IMR-90 (cell line): Measurements from ENCODE around the gene NPAS3. TPM values are rescaled to one million over a fixed set of nuclear protein-coding genes. Genes with fewer than 3 reads are reported as not detected.

Experiments
- ATAC-seq: fragments of 200-7000 bp; cut with Tn5 transposase; 2 replicates; pipeline ENCODE4 v1.9.1; 2020; ENCODE audit warnings: low read depth, mild to moderate bottlenecking, moderate library complexity
- BruUV-seq: library from RNA; stranded (reverse); fragments of 400-500 nt; replicated peaks from 2 replicates; lab custom pipeline; 2021; lab: Mats Ljungman, UMichigan
- CTCF ChIA-PET: fragments of 300-600 bp; formaldehyde crosslinking; extraction: SDS; loops from one replicate; lab custom pipeline; 2021; ENCODE audit warnings: antibody characterized with exemption; lab: Yijun Ruan, JAX
- POLR2A ChIA-PET: fragments of 300-600 bp; sonication (Branson Sonifier 250); formaldehyde crosslinking; loops from one replicate; lab custom pipeline; 2022; ENCODE audit warnings: antibody characterized with exemption; ENCODE audit not compliant: unreplicated experiment; lab: Charles Lee
- DNase-seq: peaks from one replicate; pipeline ENCODE4 v3.0.0; 2013
- H2AFZ ChIP-seq: replicated peaks from 2 replicates; pipeline ENCODE3; 2013; ENCODE audit warnings: low read length, mild to moderate bottlenecking; ENCODE audit not compliant: poor library complexity
- H2AK5ac ChIP-seq: 2 replicates; pipeline ENCODE4 v1.6.1; 2013; ENCODE audit warnings: low read depth, low read length, inconsistent platforms
- H2AK9ac ChIP-seq: replicated peaks from 2 replicates; pipeline ENCODE3; 2013; ENCODE audit warnings: mild to moderate bottlenecking, low read depth, low read length, moderate library complexity; ENCODE audit not compliant: poor library complexity
- H2BK120ac ChIP-seq: 2 replicates; pipeline ENCODE4 v1.6.1; 2013; ENCODE audit warnings: low read depth, low read length, inconsistent platforms
- H2BK15ac ChIP-seq: 3 replicates; pipeline ENCODE4 v1.6.1; 2013; ENCODE audit warnings: low read depth, low read length, inconsistent platforms
- H2BK20ac ChIP-seq: 2 replicates; pipeline ENCODE4 v1.6.1; 2013; ENCODE audit warnings: low read depth, mild to moderate bottlenecking, inconsistent platforms, low read length, moderate library complexity
- H2BK5ac ChIP-seq: 2 replicates; pipeline ENCODE4 v1.6.1; 2013; ENCODE audit warnings: mild to moderate bottlenecking, low read depth, low read length, inconsistent platforms; ENCODE audit not compliant: poor library complexity, severe bottlenecking
- H3K14ac ChIP-seq: replicated peaks from 2 replicates; pipeline ENCODE4 v1.6.1; 2013; ENCODE audit warnings: low read depth, low read length, inconsistent platforms
- H3K18ac ChIP-seq: 2 replicates; pipeline ENCODE4 v1.6.1; 2013; ENCODE audit warnings: low read depth, low read length, control low read depth
- H3K23ac ChIP-seq: 2 replicates; pipeline ENCODE4 v1.6.1; 2013; ENCODE audit warnings: low read depth, low read length, inconsistent platforms
- H3K27ac ChIP-seq: 2 replicates; pipeline ENCODE4 v1.5.1; 2013; ENCODE audit warnings: mild to moderate bottlenecking, control low read depth, low read length; ENCODE audit not compliant: insufficient read depth
- H3K27me3 ChIP-seq: 2 replicates; pipeline ENCODE4 v1.6.1; 2013; ENCODE audit warnings: low read length; ENCODE audit not compliant: control insufficient read depth, insufficient read depth
- H3K36me3 ChIP-seq: 2 replicates; pipeline ENCODE4 v1.6.1; 2013; ENCODE audit warnings: low read length, mixed read lengths; ENCODE audit not compliant: control insufficient read depth, insufficient read depth
- H3K4ac ChIP-seq: 2 replicates; pipeline ENCODE4 v1.6.1; 2013; ENCODE audit warnings: low read depth, low read length, inconsistent platforms
- H3K4me1 ChIP-seq: 2 replicates; pipeline ENCODE4 v1.6.1; 2013; ENCODE audit warnings: low read length, mixed read lengths; ENCODE audit not compliant: control insufficient read depth, insufficient read depth
- H3K4me2 ChIP-seq: 2 replicates; pipeline ENCODE4 v1.6.1; 2013; ENCODE audit warnings: low read depth, mild to moderate bottlenecking, control low read depth, low read length, moderate library complexity
- H3K4me3 ChIP-seq: 2 replicates; pipeline ENCODE4 v1.5.1; 2013; ENCODE audit warnings: low read depth, mild to moderate bottlenecking, control low read depth, low read length, moderate library complexity; ENCODE audit not compliant: insufficient read depth
- H3K56ac ChIP-seq: 2 replicates; pipeline ENCODE4 v1.6.1; 2013; ENCODE audit warnings: low read length, inconsistent platforms; ENCODE audit not compliant: insufficient read depth; ENCODE audit errors: extremely low read depth
- H3K79me1 ChIP-seq, 2 experiments: 2 replicates each; pipeline ENCODE4 v1.6.1; 2013; ENCODE audit warnings: low read length in 2 of 2, inconsistent platforms in 1 of 2, low read depth in 1 of 2
- H3K9ac ChIP-seq: 2 replicates; pipeline ENCODE4 v1.6.1; 2013; ENCODE audit warnings: low read depth, low read length, control low read depth
- H3K9me1 ChIP-seq: 2 replicates; pipeline ENCODE4 v1.6.1; 2013; ENCODE audit warnings: low read length, inconsistent platforms; ENCODE audit not compliant: insufficient read depth
- H3K9me3 ChIP-seq: 2 replicates; pipeline ENCODE4 v1.6.1; 2013; ENCODE audit warnings: low read length; ENCODE audit not compliant: control insufficient read depth, insufficient read depth
- H4K20me1 ChIP-seq: 2 replicates; pipeline ENCODE4 v1.6.1; 2013; ENCODE audit warnings: low read length, inconsistent platforms; ENCODE audit not compliant: insufficient read depth
- H4K5ac ChIP-seq: 2 replicates; pipeline ENCODE4 v1.6.1; 2013; ENCODE audit warnings: mild to moderate bottlenecking, low read depth, low read length, control low read depth
- H4K8ac ChIP-seq, 2 experiments: 2 replicates each; pipeline ENCODE4 v1.6.1; 2013; ENCODE audit warnings: low read depth in 2 of 2, low read length in 2 of 2, control low read depth in 1 of 2, inconsistent platforms in 1 of 2
- H4K91ac ChIP-seq: 2 replicates; pipeline ENCODE4 v1.6.1; 2013; ENCODE audit warnings: low read depth, low read length, inconsistent platforms; ENCODE audit not compliant: insufficient read depth
- MXI1 ChIP-seq: IDR thresholded peaks from 2 replicates; pipeline ENCODE4 v1.6.1; 2012; ENCODE audit warnings: low read depth, mild to moderate bottlenecking, low read length, moderate library complexity, borderline replicate concordance
- WGBS, 2 experiments: methylation state at CpG; one replicate each; pipeline versions ENCODE4 v1.1.5 to v1.1.7; 2013; ENCODE audit warnings: missing lambda C conversion rate in 2 of 2; ENCODE audit not compliant: insufficient read length in 1 of 2; ENCODE audit errors: extremely low coverage in 2 of 2; 5-methylcytosine and 5-hydroxymethylcytosine counted together
- dilution Hi-C: fragments of 300-500 bp; cut with HindIII; formaldehyde crosslinking; loops from one replicate; pipeline ENCODE4 v1.14.3; 2018; ENCODE audit warnings: low sequenced_read_pairs; ENCODE audit not compliant: unreplicated experiment
- in situ Hi-C: fragments of 300-500 bp; cut with MboI; formaldehyde crosslinking; loops from 3 replicates; pipeline ENCODE4 v1.14.3; 2019; ENCODE audit warnings: low sequenced_read_pairs, inconsistent platforms, mixed read lengths
- intact Hi-C: fragments of 100-400 bp; cut with micrococcal nuclease; formaldehyde crosslinking; loops from 2 replicates; pipeline ENCODE4 v1.10.0; 2022
- polyA plus RNA-seq, 3 experiments: library from polyadenylated mRNA; depleted of rRNA; stranded (reverse); fragments of >200 nt; gene quantifications; 2 replicates each; pipeline ENCODE4 v1.2.3, GENCODE V29; 2012; ENCODE audit warnings: low replicate concordance in 1 of 3
- total RNA-seq: library from RNA; depleted of rRNA; stranded (reverse); fragments of >200 nt; gene quantifications from 2 replicates; pipeline ENCODE4 v1.2.3, GENCODE V29; 2012
- TF ChIP-seq, protein P1 (sequence below): conservative IDR thresholded peaks from 2 replicates; pipeline ENCODE4 v1.5.1; 2012; ENCODE audit warnings: mild to moderate bottlenecking, low read depth, low read length, improper control_type of control experiment
- TF ChIP-seq, protein P2 (sequence below): fragments of 150-350 bp; IDR thresholded peaks from 2 replicates; pipeline ENCODE4 v1.6.1; 2016; ENCODE audit warnings: low read depth, mild to moderate bottlenecking, low read length, moderate library complexity, borderline replicate concordance

The NPAS3 gene
- total and polyA plus RNA-seq, 2 of the 4 experiments (the other 2 are of a cell fraction): not detected

DNA sequence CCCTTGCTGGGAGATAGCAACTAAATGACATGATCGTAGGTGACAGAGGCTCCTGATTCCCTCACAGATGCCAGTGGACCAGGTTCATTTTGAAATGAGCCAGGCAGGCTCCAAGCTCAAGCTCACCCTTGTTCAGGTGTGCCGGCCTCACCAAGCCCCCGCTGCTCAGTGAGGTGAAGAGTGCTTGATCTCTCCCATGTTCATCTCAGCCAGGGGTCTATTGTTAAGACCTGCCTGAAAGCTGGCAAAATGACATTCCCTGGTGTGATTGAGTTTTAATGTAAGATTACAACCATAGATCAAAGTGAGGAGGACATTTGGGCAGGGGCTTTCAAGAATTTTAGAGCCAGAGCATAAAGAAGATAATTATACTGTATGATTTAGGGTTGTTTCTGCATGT is 514.3 kb downstream of the NPAS3 start:
- DNase-seq: no peak
- Histone ChIP-seq H3K79me1 (no peaks in the 10 kb centered on the region), H2AK5ac (no peak overlapping the region), H2AK9ac (no peak overlapping the region), H3K4me2 (no peak overlapping the region), H3K36me3 (no peaks in the 10 kb centered on the region), H3K4me1 (no peaks in the 10 kb centered on the region), H3K27ac (no peak overlapping the region), H3K27me3 (no peaks in the 10 kb centered on the region), H3K18ac (no peak overlapping the region), H4K91ac (no peak overlapping the region), H4K5ac (no peak overlapping the region), H2BK20ac (no peak overlapping the region), H2BK15ac (no peak overlapping the region), H3K9me3 (no peaks in the 10 kb centered on the region), H3K56ac (no peak overlapping the region), H2BK120ac (no peak overlapping the region), H3K9me1 (no peaks in the 10 kb centered on the region), H2BK5ac (no peak overlapping the region), H4K8ac (no peak overlapping the region), H3K9ac (no peak overlapping the region), H3K4ac (no peak overlapping the region), H3K14ac (no peak overlapping the region), H3K23ac (no peak overlapping the region), H3K4me3 (no peak overlapping the region), H4K20me1 (no peaks in the 10 kb centered on the region), H2AFZ (no peak overlapping the region)
- dilution Hi-C loops: no loop called here
- no TSS peak for BruUV-seq
- ChIA-PET CTCF (no interaction called here), POLR2A (no interaction called here)
- ATAC-seq: no peak
- WGBS, 2 experiments: no CpG with 5 or more reads among the region's 3 CpGs
- in situ Hi-C loops: no loop called here
- TF ChIP-seq, protein P1, sequence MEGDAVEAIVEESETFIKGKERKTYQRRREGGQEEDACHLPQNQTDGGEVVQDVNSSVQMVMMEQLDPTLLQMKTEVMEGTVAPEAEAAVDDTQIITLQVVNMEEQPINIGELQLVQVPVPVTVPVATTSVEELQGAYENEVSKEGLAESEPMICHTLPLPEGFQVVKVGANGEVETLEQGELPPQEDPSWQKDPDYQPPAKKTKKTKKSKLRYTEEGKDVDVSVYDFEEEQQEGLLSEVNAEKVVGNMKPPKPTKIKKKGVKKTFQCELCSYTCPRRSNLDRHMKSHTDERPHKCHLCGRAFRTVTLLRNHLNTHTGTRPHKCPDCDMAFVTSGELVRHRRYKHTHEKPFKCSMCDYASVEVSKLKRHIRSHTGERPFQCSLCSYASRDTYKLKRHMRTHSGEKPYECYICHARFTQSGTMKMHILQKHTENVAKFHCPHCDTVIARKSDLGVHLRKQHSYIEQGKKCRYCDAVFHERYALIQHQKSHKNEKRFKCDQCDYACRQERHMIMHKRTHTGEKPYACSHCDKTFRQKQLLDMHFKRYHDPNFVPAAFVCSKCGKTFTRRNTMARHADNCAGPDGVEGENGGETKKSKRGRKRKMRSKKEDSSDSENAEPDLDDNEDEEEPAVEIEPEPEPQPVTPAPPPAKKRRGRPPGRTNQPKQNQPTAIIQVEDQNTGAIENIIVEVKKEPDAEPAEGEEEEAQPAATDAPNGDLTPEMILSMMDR: no peak
- TF ChIP-seq, protein P2, sequence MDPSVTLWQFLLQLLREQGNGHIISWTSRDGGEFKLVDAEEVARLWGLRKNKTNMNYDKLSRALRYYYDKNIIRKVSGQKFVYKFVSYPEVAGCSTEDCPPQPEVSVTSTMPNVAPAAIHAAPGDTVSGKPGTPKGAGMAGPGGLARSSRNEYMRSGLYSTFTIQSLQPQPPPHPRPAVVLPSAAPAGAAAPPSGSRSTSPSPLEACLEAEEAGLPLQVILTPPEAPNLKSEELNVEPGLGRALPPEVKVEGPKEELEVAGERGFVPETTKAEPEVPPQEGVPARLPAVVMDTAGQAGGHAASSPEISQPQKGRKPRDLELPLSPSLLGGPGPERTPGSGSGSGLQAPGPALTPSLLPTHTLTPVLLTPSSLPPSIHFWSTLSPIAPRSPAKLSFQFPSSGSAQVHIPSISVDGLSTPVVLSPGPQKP: no peak
- TF ChIP-seq MXI1: no peak
- intact Hi-C loops: no loop called here
